Measurements from ENCODE around the gene POU5F1.
A peak's percentile ranks its signal among the peaks of the same experiment; 100 is the strongest.
"Not testable (repeated sequence)": the region's sequence is repeated elsewhere in the genome, so short reads cannot be mapped to it uniquely, and the experiment has no call there.

The POU5F1 gene

DNA sequence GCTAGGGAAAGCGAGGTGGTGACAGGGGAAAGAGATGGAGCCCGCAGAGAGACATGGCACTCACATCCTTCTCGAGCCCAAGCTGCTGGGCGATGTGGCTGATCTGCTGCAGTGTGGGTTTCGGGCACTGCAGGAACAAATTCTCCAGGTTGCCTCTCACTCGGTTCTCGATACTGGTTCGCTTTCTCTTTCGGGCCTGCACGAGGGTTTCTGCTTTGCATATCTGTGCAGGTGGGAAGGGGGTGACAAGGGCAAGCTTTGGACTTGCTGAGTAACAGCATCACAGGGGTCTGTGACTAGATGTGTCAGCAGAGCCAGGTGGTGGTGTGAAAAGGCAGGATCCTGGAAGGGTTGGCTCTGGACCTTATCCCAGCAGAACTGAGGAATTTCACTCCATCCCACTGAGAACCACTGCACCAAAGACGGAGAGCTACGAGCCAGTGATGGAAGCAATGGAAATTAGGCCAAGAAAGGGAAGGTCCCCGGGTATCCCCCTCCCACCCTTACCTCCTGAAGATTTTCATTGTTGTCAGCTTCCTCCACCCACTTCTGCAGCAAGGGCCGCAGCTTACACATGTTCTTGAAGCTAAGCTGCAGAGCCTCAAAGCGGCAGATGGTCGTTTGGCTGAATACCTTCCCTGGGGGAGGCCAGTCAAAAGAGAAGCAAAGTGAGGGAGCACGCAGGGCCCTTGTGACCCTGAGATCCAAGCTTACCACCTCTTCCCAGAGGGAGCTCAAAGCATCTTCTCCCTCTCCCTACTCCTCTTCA is 5.2 kb downstream of the POU5F1 start:
- DNase-seq, result not testable (repeated sequence)

DNA sequence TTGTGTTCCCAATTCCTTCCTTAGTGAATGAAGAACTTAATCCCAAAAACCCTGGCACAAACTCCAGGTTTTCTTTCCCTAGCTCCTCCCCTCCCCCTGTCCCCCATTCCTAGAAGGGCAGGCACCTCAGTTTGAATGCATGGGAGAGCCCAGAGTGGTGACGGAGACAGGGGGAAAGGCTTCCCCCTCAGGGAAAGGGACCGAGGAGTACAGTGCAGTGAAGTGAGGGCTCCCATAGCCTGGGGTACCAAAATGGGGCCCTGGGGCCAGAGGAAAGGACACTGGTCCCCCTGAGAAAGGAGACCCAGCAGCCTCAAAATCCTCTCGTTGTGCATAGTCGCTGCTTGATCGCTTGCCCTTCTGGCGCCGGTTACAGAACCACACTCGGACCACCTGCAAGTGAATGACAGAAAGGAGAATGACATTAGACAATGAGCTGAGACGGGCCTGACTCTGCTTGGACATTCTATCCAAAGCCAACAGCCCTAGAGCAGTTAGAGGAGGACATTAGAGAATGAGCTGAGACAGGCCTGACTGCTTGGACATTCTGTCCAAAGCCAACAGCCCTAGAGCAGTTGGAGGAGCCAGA is 5.9 kb downstream of the POU5F1 start:
- not testable (repeated sequence) for DNase-seq

DNA sequence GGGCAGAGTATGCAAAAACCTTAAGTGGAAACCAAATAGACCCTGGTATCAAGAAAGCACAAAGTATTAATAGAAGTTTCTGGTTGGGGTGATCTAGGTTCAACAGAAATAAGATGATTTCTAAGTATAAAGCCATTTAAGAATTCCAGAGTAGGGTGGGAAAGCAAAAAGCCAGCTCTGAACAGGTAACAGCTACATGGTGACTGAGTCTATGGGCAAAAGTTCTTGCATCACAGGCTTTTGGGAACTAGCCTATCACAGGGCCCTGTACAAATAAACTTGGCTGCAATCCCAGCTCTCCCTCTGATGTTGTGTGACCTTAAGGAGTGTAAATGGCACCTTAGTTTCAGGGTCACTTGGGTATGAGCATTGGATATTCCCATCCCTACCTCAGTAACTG is 6.6 kb downstream of the POU5F1 start:
- no peak for DNase-seq

DNA sequence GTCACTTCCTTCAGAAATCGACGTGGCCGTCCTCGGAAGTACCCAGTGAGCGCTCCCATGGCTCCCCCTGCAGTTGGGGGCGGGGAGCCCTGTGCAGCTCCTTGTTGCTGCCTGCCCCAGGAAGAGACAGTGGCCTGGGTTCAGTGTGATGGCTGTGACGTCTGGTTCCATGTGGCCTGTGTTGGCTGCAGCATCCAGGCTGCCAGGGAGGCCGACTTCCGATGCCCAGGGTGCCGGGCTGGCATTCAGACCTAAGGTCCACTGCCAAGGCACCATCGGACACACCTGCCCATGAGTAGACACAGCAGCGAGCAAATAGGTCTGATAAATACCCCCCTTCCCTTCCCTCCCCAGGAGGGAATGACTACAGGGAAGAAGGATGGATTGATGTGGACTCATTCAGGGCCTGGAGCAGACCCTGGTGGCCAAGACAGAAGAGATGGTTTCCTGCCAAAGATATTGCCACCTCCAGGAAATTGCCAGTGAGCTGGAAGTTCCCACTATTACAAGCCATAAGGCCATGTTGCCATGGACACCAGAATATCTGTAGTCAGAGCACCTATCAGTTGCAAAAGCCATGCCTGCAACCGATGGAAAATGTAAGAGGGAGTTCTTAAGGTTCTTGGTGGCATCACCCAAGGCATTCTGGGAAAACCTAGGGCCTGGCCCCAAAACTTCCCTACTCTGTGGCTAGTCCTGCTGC is 7.9 kb downstream of the POU5F1 start:
- DNase-seq, result no peak

DNA sequence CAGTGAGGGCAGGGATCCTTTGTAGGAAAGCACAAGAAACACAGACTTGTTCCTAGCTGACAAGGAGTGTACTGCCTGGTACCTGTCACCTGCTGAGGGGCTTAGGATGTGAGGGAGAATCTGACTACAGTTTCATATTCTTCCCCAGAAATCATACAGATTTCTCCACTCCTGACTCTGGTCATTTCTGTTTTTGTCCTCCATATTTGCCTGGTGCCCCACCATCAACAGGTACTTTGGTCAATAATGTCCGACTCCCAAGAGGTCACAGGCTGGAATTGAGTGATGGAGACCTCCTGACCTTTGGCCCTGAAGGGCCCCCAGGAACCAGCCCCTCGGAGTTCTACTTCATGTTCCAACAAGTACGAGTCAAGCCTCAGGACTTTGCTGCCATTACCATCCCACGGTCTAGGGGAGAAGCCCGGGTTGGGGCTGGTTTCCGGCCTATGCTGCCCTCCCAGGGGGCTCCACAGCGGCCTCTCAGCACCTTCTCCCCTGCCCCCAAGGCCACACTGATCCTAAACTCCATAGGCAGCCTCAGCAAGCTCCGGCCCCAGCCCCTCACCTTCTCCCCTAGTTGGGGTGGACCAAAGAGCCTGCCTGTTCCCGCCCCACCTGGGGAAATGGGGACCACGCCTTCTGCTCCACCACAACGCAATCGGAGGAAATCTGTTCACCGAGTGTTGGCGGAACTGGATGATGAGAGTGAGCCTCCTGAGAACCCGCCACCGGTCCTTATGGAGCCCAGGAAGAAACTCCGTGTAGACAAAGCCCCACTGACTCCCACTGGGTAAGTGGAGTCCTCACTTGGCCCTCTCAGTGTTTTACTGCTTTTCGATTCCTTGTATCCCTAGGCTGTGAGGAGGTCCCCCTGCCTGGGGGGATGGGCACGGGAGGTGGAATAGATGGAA is 9.0 kb downstream of the POU5F1 start:
- no peak for DNase-seq

DNA sequence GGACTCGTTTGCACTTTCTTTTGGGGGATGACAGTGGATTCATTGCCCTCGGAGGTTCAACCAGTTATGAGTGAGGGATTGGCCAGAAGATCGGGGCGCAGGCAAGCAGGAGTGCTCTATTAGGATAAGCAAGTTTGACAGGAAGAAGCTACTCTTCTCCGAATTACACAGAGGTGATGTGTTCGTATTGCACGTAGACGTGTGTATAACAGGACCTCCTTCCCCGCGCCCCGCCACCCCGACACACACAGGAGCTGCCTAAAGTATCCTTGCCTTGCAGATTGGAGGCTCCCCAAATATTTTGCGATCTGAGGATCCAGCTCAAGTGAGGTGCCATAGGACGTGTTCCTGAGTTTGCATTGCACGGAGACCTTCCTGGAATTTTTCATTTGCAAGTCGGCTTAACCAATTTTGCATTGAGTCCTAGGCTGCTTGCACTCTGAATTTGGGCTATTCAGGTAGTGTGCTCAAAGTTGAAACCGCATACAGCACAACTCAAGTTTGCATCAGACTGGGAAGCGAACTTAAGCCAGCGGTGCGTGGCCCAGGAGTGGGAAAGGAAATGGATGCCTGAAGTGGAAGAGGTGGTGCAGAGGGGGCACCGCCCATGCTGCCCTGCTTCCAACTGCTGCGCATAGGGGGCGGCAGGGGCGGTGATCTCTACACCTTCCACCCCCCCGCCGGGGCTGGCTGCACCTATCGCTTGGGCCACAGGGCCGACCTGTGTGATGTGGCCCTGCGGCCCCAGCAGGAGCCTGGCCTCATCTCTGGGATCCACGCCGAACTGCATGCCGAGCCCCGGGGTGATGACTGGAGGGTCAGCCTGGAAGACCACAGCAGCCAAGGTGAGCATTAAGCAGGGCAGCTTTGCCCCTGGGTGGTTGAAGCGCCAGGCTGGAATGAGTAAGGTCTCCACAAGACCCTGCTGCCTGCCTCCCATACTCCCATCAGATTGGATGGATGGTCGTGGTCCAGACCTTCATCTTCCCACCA is 11.3 kb downstream of the POU5F1 start:
- no peak for DNase-seq

DNA sequence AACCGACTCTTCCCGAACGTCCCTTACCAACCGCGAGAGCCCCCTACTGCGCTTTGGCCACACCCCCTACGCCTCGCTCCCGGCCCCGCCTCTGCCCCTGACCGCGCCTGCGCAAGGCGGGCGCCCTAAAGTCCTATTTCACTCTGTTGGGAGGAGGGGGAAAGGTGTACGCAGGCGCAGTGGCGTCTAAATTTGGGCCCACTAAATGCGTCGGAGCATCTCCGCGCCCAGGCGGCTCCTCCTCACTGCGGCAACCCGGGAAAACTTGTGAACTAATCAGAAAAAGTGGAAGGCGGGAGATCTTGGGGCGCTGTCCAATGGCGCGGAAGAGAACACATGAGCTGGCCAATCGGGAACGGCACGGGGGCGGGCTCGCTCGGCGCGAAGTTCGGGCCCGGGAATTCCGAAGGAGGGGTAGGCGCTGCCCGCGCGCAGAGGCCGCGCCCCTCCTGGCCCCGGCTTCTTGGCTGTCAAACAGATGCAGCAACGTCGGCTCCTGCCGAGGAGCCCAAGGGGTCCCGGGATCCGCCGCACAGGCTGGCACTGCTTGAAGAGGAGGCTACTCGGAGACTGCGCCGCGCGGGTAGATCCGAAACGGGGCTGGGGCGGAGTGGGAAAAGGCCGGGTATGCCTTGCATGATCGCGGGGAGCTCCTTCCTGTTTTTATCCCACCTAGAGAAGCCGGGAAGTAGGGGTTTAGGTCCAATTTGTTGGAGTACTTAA is 12.2 kb downstream of the POU5F1 start, which contains the start of gene TCF19:
Gene TCF19 (plus strand): TSS at position 450 of the 723 bp plus-strand sequence. CDS start 881 bp downstream, outside the sequence.
- peak; percentile 100 for DNase-seq

DNA sequence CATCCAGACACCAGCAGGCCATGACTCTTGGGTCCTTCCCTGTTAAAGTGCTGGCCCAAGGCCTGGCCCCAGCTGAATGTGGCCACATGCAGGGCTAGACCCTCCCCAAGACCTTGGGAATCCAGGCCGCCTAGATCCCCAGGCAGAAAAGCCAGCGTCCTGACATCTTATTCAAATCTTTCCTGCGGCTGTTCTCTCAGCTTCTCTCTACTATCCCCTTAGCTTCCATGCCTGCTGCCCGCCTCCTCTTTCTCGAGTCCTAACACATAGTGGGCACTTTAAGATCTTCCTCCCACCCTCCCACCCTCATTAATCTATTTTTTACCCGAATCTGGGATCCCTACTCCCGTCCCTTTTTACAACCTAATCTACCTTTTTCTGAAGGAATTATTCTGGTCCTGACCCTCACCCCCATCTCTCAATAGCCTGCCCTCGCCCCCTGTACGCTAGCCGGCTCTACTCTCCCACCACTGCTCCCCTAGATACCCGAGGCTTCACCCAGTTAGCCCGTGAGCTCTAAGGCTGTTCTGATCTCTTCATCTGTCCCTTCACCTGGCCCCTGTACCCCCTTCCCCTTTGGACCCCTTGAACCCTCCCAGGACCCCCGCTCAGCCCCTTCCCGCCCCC is 12.9 kb downstream of the POU5F1 start, which contains the start of gene CCHCR1:
Gene CCHCR1 (minus strand): TSS at position 290 of the 627 bp plus-strand sequence. CDS start 202 bp downstream, at position 88.
- DNase-seq, result no peak

DNA sequence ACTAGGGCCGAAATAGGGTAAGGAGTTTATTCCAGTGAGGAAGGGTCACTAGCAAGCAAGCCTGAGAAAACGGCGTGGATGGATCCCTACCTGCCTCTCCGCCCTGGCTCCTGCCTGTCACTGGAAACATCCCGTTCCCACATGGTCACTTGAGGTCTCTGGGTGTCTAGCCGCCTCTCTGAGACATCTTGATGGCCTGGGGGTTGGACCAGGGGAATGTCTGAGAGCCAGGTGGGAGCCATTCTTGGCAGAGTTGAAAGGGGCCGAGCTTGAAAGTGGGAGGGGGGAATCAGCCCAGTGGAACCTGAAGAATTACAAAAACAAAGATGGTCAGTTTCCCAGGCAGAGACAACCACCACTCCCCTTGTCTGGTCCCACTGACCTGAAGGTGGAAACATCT is 13.8 kb downstream of the POU5F1 start:
- no peak for DNase-seq

DNA sequence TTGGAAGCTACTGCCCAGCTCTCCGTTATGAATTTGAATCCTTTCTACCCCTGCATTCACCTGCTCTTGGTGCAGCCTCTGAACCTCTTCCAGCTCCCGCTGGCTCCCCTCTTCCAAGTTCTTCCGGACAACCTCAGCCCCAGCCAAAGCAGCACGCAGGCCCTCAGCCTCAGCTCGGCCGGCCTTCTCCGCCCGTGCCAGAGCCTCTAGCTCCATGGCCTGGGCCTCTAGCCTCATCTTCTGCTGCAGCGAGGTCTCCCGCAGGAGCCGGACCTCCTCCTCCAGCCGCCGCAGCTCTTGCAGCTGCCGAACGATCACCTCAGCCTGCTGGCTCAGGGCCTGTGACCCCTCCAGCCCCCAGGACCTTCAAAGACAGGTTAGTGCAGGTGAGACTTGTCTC is 16.0 kb downstream of the POU5F1 start:
- no peak for DNase-seq

DNA sequence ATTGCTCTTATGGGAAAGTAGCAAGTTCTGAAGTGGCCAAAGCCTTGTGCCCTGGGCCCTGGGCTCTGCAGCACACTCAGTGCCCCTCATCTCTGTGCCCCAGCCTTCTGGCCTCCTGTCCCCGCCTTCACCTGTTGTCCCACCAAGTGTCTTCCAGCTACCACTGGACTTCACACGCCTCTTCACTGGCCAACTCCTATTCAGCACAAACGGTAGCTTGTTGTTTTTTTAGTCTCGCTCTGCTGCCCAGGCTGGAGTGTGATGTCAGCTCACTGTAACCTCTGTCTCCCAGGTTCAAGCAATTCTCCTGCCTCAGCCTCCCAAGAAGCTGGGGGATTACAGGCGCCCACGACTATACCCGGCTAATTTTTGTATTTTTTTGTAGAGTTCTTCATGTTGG is 17.7 kb downstream of the POU5F1 start:
- no peak for DNase-seq

DNA sequence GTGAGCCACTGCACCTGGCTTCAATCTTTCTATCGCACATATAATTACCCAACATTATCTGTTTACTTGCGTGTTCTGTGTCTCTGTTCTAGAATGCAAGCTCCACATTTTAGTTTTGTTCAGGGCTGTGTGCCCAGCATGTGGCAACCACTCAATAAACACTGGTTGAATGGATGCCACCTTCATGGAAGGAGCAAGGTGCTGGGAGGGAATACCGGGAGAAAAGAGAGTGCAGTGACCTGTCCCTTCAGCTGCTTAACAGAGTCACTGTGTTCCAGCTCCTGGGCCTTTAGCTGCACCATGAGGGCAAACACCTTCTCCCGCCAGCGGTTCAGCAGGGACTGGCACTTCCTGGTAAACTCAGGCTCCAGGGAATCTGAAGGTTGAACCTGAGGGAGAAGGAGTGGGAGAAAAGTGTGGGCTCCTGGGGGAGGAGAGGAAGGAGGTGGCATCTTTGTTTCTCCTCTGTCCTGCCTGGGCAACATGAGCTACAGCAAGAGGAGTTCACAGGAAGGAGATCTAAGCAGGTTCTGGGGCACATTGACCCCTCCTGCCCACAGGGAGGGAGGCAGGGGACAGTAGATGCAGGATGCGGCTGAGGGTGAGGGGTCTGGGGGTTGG is 20.5 kb downstream of the POU5F1 start:
- DNase-seq, result no peak

DNA sequence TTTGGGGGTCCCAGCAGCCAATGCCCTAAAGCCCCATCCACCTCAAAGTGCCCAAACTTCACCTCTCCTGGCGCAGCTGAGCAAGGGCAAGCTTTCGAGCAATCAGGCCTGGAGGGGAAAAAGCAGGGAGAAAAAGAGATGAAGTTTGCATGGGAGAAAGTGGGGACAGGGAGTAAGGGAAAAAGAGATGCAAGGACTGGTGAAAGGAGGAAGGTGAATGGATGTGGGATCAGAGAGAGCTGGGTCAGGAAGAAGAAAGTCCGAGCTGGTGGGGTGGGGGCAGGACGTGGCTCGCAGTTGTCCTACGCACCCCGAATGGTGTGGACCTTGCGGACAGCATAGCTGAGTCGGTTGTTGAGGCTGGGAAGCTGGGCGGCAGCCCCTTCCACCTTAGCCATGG is 25.1 kb downstream of the POU5F1 start:
- no peak for DNase-seq

DNA sequence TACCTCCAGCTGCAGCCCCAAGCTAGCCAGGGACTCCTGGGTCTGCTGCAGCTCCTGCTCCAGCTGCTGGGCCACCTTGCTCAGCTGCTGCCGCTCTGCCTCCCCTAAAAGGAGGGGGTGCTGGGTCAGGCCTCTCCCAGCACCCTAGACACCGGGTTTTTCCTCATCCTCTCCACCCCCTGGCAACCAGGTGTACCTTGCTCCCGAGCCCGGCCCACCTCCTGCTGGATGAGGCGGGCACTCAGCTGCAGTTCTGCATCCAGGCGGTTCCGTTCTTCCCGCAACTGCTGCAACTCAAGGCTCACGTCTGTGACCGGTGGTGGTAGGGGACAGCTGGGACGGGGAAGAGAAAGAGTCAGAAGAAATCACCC is 25.5 kb downstream of the POU5F1 start:
- DNase-seq, result no peak

DNA sequence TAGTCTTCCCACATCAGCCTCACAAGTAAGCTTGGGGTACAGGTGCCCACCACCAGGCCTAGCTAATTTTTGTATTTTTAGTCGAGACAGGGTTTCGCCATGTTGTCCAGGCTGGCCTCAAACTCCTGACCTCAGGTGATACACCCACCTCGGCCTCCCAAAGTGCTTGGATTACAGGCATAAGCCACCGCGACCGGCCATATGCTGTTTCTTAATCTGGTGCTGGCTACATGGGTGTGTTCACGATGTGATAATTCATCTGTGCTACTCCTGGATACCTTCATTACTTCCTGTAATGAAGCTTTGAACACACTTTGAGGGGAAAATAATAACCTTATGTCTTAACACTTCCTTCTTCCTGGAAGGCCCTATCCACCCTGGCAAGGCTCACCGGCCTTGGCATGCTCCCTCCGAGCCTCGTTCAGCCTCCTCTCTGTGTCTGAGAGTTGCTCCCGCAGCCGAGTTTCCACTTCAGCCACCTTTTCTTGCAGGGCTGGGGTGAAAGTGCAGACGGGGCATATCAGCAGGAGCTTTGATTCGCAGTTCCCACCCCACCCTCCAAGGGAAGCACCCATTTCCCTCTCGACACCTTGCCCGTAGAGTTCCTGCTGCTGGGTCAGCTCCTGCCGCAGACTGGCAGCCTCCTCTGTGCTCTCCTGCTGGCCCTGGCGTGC is 26.0 kb downstream of the POU5F1 start:
- no peak for DNase-seq

DNA sequence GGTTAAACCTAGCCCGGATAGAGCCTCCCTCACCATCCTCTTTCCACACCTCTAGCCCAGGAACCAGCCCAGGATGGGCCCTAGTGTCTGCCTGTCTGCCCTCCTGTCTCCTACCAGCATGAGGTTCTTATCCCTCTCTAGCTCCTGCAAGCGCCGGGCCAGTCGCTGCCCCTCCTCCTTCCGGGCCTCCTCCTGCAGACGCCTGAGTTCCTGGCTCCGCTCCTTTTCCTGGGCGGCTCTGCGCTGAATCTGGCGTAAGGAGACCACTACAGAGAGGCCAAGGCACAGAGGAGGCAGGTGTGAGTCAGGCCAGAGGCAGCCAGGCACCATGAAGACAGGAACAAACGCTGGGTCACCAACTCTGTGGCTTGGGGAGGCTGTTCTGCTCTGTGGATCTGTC is 27.3 kb downstream of the POU5F1 start:
- DNase-seq, result peak; percentile 43

DNA sequence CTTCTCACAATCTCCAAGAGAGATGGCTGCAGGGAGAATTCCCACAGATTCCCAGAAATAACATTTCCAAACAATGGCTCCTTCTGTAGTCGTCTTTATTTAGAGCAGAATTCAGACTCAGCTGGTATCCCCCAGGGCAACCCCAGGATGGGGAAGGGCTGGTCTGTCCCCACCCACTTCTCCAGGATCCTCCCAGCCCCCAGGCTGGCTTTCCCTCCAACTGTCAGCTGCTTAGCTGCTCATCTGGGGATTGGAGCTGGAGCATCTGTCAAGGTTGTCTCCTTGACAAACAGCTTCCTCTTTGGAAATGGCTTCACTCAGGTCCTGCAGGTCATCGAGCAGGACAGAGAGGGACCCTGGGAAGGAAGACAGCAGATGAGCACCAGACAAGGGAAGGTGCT is 28.1 kb downstream of the POU5F1 start:
- DNase-seq, result peak; percentile 57

DNA sequence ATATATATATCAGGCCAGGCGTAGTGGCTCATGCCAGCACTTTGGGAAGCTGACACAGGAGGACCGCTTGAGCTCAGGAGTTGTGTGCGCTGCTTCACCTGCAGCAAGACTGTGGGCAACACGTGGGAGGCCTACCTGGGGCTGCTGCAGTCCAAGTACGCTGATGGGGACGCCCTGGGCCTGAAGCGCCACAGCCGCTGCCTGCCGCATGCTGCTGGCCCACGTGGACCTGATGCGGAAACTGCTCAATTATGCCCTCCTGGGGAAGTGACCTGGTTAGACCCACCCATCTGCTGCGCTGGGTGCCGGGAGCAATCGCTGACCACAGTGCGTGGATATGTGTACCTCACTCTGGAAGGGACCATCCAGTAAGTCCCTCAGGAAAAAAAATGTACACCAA is 29.8 kb downstream of the POU5F1 start:
- no peak for DNase-seq

DNA sequence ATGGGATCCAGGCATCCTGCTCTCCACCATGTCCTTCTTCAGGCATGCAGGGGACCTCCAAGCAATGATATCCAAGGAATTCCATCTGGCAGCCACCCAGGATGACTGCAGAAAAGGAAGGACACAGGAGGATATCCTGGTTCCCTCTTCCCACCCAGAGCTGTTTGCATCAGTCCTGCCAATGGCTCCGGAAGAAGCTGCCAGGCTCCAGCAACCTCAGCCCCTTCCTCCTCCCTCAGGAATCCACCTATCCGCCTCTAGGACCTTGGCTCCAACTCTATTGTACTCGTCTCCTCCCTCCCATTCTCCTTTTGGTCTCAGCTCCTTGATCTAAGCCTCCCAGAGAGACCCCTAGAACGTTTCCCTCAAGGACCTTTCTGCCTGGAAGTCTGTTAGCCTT is 30.9 kb downstream of the POU5F1 start:
- no peak for DNase-seq
